ENCODE measurements around the gene GLUD2. TPM values are rescaled to one million over a fixed set of nuclear protein-coding genes. Genes with fewer than 3 reads are reported as not detected.
"Not testable (repeated sequence)": the region's sequence is repeated elsewhere in the genome, so short reads cannot be mapped to it uniquely, and the experiment has no call there.

GLUD2 gene
- total RNA-seq, 4 donors from 2014 or later = 0.50 to 1.6 (median 1.1) TPM

GRCh38 chrX:121052122-121052521 is 4.7 kb downstream of the GLUD2 start:
- no peak for DNase-seq
- intact Hi-C loops (cut with DNase I) = no loop called here
- no peak for TF ChIP-seq POLR2A (IDR thresholded peaks at IDR 0.05)
- no peak for TF ChIP-seq CTCF (IDR thresholded peaks at IDR 0.05)
- no peaks in the 10 kb centered on the region for H3K4me1 ChIP-seq
- no peaks in the 10 kb centered on the region for H3K27me3 ChIP-seq
- whole genome bisulfite sequencing, 2 donors = 58 to 62% methylated on average over 2 of the region's 2 CpGs
- H3K27ac ChIP-seq = no peak overlapping the region
- H3K36me3 ChIP-seq = no peaks in the 10 kb centered on the region
- H3K9me3 ChIP-seq = no peaks in the 10 kb centered on the region
- no peak overlapping the region for H3K4me3 ChIP-seq (replicated peaks in 1 of 3)

GRCh38 chrX:121062289-121062688 is 14.9 kb downstream of the GLUD2 start:
- Histone ChIP-seq H3K27me3 (no peaks in the 10 kb centered on the region), H3K4me3 (replicated peaks in 1 of 3) (no peak overlapping the region), H3K36me3 (no peaks in the 10 kb centered on the region), H3K9me3 (no peaks in the 10 kb centered on the region), H3K4me1 (no peaks in the 10 kb centered on the region), H3K27ac (no peak overlapping the region)
- intact Hi-C loops (cut with DNase I) = no loop called here
- DNase-seq = no peak
- TF ChIP-seq POLR2A (IDR thresholded peaks at IDR 0.05) (no peak), CTCF (IDR thresholded peaks at IDR 0.05) (no peak)
- 91 to 99% methylated on average over 3 of the region's 3 CpGs for whole genome bisulfite sequencing, 2 donors

- Histone ChIP-seq H3K4me3 (replicated peaks in 1 of 3) (no peak overlapping the region), H3K9me3 (no peaks in the 10 kb centered on the region), H3K36me3 (no peaks in the 10 kb centered on the region), H3K27me3 (no peaks in the 10 kb centered on the region), H3K27ac (no peak overlapping the region), H3K4me1 (no peaks in the 10 kb centered on the region)
- TF ChIP-seq POLR2A (IDR thresholded peaks at IDR 0.05) (no peak), CTCF (IDR thresholded peaks at IDR 0.05) (no peak)
- 86 to 87% methylated on average over 6 of the region's 6 CpGs for WGBS, 2 donors
- intact Hi-C loops (cut with DNase I) = no loop called here
- DNase-seq = no peak
Measured at GRCh38 chrX:121064579-121064978, 17.2 kb downstream of the GLUD2 start.

- H3K4me1 ChIP-seq; H3K36me3 ChIP-seq; intact Hi-C loops (cut with DNase I); H3K27me3 ChIP-seq; DNase-seq; H3K9me3 ChIP-seq; H3K4me3 ChIP-seq (replicated peaks in 1 of 3); H3K27ac ChIP-seq: not testable (repeated sequence)
- WGBS, 2 donors = 20 to 38% methylated on average over 1 to 2 of the region's 2 CpGs
Measured at GRCh38 chrX:121084247-121084646, 36.8 kb downstream of the GLUD2 start.

GRCh38 chrX:121084903-121085611 is 37.6 kb downstream of the GLUD2 start:
- H3K9me3 ChIP-seq = no peaks in the 10 kb centered on the region
- H3K4me1 ChIP-seq = no peaks in the 10 kb centered on the region
- H3K27ac ChIP-seq = no peak overlapping the region
- intact Hi-C loops (cut with DNase I) = no loop called here
- no peak for DNase-seq
- H3K36me3 ChIP-seq = no peaks in the 10 kb centered on the region
- no peaks in the 10 kb centered on the region for H3K27me3 ChIP-seq
- H3K4me3 ChIP-seq (replicated peaks in 1 of 3) = no peak overlapping the region
- 68 to 74% methylated on average over 3 of the region's 3 CpGs for WGBS, 2 donors
- TF ChIP-seq POLR2A (IDR thresholded peaks at IDR 0.05) (no peak), CTCF (IDR thresholded peaks at IDR 0.05) (no peak)

All from thyroid gland (tissue), 4 donors.